NCI-H146 (cell line): ENCODE data around the gene PHEX.
A peak's percentile ranks its signal among the peaks of the same experiment; 100 is the strongest.

ENCODE experiments used
- DNase-seq: peaks from one replicate; lab custom pipeline; 2025; lab: John Stamatoyannopoulos, UW

The PHEX gene

DNA sequence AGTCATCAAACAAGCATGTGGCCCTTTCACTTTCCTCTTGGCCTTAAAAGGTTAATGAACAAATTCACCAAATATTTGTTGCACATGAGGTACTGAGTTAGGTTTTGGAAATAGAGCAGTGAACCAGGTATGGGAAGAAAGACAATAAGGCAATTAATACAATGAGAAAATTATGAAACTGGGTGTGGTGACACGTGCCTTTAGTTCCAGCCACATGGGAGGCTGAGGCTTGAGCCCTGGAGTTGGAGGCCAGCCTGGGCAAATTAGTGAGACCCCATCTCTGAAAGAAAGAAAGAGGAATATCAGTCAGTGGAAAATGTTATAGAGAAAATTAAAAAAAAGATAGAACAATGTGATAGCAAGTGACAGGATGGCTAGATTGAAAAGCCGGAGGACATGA, 8.1 kb downstream of the PHEX start:
- DNase-seq: no peak

DNA sequence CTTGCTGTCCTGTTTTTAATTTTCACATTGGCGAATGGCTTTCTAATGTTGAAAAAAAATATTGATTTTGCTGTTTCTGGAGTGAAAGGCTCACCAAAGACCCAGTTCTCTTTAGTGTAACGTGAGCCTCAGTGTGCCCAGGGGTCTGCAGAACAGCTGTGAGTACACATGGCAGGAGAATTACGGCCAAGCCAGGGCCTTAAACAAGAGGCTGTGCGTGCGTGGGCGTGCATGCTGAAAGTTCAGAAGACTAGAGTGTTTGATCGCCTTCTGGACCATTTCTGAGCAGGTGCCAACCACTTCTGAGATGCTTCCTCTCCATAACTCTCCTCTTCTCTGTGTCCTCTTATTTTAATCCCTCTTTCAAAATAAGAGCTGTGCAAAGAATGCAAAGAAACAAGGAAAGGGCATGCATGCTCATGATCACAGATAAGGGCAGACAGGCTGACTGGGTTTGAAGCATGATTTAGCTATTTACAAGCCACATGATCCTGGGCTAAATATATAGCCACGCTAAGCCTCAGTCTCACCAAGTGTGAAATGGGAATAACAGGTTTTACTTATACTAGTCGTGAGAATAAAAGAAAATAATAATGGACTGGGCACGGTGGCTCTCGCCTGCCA, 9.9 kb downstream of the PHEX start:
- DNase-seq: peak; percentile 59

DNA sequence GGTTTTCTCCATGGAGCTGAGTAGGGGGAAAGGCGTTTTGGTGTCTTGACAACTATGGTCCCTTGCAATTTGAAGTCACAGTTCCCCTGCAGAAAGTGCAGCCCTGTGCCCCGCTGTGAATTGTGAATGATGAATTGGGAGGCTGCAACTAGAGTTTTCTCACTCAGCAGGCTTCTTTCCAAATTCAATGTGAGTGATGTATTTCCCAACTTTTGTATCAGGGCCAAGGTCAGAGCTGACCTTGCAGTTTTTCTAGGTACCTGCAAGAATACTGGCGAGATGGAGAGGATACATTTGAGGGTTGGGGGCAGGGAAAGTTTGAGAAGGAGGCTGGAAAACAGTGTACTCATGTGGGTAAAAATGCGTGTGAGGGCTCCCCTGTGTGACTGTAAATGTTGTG, 11.7 kb downstream of the PHEX start:
- DNase-seq: no peak

DNA sequence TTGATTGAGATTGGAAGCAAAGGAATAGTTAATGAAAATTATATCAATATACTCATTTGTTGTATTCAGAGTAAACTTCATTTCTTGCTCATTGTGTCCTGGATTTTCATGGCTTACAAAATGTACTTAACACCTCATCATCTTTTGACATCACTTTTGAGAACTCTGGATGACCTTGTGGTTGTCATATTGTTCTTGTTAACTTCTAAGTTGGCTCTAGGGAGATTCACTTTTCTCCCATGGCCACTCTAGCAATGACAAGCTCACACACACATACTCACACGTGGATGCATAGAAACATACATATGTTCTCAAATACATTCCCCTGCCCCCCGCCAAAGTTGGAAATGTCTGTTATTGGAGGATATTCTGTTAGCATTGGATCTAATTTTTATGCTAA, 15.3 kb downstream of the PHEX start:
- no peak for DNase-seq

DNA sequence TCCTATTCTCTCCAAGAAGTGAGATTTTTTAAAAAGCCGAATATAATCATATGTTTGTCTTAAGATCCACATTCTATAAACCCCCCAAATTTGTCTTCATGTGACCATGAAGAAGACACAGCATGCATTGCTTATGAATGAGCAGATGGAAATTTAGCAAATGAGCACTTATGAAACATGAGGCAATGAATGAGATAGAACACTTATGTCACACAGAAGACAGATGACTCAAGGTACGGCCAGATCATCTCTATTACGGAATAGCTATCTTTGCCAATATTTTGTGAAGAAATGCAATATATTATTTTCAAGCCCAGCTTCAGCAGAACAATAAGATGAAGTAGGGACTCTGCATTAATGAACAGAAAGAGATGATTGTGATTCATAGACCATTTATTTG, 21.4 kb downstream of the PHEX start:
- DNase-seq: no peak

DNA sequence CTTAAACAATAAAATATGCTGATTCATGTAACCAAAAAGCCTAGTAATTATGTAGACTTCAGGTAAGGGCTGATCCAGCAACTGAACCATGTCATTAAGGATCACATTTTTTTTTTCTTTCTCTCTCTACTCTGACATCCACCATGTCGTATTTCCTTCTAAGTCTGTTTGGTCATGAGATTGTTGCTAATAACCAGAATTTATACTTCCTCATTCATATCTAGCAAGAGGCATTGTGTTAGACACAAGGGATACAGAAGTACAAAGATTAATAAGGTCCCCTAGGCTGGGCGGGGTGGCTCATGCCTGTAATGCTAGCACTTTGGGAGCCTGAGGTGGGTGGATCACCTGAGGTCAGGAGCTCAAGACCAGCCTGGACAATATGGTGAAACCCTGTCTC, 24.1 kb downstream of the PHEX start:
- DNase-seq: no peak

DNA sequence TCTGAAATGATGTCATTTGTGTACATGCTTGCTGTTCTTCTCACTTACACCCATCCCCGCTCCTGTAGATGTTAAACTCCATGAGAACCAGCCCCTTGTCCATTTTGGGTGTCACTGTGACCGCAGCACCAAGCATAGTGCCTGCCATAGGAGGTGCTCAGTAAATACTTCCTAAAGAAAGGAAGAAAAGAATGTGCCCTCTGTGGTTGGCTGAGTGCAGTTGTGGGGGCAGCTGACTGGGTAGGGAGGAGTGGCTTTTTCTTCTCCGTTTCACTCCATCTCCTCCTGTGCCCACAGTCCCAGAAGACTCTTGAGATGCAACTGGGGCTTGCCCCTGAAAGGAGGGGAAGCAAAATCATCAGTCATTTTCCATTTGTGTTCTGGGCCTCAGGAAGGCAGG, 25.5 kb downstream of the PHEX start:
- DNase-seq: no peak

DNA sequence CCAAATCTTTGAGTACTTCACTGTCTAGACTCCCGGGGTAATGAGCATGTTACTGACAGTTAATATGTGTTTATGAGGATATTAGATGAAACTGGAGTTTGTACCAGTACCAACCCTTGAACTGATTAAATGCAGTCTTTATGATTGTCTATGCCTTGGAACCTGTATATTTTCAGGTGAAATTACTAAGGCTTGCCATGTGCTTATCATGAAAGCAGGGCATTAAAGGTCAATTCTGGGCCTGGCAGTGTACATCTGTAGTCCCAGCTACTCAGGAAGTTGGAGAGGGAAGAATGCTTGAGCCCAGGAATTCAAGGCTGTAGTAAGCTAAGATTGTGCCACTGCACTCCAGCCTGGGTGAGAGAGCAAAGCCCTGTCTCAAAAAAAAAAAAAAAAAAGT, 27.6 kb downstream of the PHEX start:
- no peak for DNase-seq

DNA sequence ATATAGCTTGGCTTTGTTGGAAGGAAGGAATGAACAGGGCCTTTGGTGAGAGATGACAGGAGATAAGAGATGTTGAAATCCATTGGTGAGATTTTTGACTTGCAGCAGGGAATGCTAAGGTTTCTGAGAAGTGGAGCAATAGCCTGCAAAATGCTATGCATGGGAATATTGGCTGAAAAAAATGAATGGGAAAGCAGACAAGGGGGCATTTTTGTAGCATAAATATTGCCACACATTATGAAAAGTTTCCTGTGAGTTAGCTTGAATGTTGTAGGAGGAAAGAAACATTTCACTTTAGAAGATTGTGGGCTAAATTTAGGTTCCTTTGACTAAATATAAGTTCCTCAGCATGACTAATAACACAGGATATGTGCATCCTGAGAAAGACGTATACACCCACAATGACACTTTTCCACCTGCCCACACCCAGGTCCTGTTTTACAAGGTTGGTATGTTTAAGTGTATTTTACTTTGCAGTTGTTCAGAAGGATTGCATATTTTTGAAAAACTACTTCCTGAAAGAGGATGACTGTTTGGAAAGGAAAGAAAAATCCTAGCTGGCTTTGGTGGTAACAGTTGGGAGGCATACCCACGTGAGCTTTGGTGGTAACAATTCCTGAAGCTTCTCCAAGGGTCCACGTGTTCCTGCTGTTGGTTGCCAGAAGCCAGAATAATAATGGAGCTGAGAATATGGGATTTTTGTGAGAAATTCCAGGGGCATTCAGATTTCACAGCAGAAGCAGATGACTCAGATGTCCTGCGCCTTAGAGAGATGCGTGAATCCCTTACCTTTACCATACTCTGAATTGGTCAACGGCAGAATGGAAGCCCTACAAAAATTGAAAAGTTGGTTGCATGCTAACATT, 28.5 kb downstream of the PHEX start:
- DNase-seq: no peak

DNA sequence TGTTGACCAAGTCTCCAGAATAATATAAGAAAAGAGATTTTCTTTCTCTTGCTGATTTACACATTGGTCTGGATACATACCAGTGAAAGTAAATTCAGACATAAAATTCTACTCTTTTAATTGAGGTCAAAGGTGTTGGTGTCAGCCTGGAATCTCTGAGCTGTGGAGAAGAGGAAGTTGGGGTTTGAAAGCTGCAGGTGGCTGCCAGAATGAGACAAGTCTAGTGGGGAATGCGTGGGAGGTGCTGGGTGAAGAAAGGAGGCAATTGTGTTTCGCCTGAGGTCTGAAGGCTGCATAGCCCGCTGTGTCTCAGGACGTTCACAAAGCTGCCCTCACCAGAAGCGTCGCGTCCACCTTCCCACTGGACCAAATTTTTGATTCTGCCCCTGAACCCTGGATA, 31.2 kb downstream of the PHEX start:
- DNase-seq: no peak

DNA sequence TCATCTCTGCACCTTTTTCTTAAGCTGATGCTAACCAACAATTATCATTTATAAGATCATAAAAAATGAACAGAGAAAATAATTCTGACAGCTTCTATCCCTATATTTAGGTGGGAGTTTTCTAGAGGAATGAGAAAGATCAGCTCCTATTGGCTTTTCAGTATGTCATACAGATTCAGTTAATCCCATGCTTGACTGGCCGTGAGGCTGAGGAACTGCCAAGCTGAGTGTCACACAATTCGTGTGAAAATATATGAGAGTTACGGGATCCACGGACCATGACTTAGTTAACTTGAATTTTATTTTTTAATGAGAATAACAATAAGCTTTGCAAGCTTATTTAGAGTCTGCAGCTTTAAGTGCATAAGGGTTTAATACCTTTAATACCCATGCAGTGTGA, 37.5 kb downstream of the PHEX start:
- no peak for DNase-seq

DNA sequence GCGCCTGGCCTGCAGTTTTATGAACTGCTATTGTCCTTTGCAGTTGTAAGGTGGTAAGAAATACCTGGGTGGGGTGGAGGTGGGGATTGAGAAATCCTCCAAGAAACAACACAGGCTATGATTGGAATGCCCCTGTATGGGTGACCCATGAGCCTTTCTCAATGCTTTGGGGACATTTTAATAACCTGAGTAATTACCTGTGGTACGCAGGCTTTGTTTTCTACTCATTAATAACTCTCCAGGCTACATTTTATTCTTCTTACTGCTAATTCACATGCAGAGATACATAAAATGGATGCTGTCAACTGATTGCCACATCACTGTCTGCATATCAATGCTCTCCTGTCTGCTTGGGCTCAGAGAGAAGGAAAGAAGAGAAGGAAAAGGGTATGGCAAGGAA, 41.8 kb downstream of the PHEX start:
- no peak for DNase-seq

DNA sequence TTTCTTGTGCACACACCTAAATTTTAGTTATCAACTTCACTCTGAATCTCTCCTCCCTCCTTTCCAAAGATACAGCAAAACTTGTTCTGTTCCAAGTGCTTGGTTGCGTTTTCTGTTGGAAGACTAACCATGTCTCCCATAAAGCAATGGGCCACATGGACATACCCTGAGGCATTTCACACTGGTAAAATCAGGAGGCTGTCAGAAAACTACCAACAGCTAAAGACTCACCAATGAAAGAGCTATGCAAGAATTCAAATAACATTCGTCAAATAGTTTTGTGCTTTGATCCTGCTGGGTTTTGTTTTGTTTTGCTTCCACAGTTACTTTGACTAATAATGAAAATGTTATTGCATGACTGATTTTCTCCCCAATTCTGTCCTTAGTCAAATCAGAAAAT, 46.0 kb downstream of the PHEX start:
- DNase-seq: no peak

DNA sequence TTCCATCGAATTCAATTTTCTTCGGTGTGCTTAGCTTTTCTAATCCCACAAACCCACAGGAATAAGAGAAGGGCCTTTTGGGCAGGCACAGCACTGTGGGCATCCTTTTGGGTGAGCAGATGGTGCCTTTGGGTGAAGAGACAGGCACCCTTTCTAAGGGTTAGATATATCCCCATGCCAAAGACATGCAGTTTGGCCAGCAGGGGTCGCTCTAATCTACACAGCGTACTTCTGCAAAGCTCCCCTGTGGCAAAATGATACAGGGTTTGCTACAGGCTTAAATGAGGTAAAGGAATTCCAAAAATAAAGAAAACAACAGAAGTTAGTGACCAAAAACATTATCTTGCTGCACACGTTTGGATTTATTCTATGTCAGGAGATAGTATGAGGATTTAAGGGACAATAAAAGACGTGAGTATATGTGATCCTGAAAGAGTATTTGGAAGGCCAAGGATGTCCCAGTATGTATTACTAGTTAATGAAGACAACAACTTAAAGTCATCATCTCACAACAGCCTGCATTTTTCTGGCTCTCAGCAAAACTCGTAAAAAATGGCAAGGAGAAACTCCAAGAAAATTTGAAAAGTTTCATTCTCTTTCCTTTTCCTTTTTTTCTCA, 49.5 kb downstream of the PHEX start:
- peak; percentile 54 for DNase-seq

DNA sequence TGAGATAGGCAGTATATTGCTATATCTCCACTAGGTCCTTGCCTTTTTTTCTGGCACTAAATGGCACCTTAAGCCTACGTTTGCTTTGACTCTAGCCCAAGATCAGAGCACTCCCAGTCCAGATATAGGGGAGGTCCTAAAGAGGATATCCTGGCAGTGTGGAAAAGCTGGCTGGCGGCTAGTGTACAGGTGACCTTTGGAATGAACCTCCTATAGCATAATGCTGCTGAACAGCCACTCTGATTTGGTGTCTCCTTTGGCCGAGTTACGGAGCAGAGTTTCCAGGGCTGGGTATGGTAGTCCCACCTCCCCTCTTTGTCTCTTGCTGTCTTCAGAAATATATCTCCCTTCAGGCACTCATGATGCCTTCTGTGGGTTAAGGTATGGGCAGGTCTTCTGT, 53.9 kb downstream of the PHEX start:
- DNase-seq: no peak

DNA sequence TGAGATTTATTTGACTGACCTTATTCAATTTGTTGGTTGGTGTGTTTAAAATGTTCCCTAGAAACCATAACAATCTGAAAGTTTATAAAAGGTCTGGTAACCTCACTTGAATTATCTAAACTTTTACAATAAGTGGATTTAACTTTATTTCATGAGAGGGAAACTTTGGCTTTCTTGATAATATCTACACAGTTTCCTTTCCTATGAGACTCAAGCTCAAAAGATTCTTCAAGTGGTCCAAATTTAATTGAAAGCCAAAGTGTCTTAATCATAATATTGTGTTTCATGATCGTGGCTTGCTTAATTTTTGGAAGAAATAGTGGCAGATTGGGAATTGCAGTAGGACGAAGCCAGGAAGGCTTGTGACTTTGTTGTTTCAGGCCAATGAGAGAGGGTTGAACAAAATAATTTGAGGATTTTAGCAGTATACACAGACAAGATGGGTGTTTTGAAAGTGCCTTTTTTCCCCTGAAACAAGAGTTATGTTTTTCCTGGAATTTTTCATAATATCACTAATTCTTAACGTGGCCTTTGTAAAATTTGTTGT, 55.0 kb downstream of the PHEX start:
- DNase-seq: no peak

DNA sequence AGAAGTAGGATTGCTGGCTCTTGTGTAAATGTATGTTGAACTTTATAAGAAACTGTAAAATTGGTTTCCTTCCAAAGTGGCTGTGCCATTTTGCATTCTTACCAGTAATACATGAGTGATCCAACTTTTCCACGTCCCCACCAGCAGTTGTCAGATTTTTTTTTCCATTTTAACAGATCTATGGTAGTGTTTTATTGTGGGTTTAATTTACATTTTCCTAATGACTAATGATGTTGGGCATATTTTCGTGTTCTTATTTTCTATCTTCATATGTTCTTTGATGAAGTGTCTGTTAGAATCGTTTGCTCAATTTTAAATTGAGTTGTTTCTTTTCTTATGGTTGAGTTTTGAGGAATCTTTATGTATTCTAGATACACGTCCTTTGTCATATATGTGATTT, 56.2 kb downstream of the PHEX start:
- DNase-seq: no peak

DNA sequence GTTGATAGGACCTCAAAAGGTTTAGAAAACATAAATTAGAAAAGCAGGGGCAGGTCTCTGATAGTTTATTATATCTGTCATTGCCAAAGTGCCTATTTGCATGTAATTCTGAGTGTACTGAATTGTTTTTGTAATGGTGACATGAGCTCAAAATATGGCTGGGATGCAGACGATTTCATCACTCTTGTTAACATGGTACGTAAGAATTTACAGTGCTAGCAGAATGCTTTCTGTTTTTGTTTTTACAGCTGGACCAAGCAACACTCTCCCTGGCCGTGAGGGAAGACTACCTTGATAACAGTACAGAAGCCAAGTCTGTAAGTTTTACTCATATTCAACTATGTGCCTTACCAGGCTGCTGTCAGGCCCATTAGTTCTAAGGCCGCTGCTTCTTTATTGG, 58.1 kb downstream of the PHEX start:
- DNase-seq: no peak

DNA sequence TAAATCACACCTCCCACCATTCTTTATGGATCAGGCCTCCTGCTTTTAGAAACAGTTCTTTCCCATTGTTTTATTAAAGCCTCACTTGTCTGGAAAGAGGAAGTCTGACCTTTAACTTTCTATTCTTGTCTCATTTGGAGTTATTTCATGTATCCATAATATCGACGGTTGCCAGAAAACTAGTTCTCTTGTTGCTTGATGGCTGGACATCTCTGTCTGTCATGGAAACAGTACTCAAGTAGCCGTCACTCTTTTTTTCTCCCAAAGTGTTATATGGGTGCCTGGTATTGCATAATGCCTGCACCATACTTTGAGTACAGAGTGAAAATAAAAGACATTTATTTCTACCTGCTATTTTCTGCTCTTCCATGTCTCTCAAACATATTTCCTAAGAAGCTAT, 61.4 kb downstream of the PHEX start:
- DNase-seq: no peak

DNA sequence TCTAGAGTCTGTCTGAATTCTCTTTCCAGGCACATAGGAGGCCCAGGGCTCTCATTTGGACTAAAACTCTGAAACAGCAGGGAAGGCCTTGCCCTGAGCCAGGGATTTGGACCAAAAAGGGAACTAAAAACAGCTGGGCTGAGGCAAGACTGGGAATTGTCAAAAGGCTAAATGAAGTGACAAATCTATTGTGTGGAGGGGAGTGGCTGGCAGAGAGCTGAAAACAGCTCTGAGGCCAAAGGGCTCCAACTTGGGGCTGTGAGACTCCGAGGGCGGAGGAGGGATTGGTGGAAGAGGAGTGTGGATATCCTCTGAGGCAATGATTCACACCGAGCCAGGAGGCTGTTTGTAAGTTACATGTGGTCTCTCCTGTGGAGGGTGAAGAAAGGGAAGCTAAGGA, 63.2 kb downstream of the PHEX start:
- no peak for DNase-seq

DNA sequence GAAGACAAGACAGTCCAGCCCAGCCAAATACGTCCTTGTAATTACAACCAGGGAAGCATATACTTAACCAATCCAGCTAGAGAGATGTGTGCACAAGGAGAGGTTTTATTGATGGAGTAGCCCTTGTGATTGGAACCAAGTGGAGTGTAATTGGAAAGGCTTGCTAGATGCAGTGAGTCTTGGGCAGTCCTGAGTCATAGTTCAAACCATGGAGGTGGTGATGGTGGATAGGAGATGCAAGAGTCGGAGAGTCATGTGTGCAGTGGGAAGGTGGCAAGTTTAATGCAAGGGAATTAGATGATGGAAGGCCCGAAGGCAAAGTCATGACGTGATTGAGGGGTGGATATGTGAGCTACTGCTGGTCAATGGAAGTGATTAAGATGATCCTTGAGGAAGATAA, 63.7 kb downstream of the PHEX start:
- DNase-seq: no peak

DNA sequence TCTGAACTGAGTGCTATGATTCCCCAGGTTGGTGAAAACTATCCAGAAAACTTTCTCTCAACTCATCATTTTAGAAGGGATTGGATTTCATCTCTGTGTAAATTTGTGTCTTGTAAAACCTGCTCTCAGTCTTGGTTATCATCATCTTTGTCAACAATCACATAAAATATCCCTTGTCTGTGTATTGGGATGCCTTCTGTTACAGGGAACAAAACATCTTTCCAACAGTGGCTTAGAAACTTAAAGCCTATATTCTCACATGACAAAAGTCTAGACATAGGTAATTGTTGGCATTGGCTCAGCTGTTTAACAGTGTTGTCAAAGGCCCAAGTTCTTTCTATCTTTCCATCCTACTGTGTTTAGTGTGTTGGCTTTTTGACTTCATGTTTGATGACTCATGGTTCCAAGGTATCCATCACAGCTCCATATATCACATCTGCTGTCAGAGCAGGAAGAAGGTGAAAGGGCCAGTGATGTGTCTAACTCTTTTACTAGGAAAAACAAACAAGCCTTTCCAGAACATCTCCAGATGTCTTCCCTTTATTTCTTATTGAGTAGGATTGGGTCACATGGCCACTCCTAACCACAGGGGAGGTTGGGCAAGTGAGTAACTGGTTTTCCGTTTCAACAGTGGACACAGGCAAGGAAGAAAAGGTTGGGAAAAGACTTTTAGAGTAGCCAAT, 65.0 kb downstream of the PHEX start:
- DNase-seq: no peak

DNA sequence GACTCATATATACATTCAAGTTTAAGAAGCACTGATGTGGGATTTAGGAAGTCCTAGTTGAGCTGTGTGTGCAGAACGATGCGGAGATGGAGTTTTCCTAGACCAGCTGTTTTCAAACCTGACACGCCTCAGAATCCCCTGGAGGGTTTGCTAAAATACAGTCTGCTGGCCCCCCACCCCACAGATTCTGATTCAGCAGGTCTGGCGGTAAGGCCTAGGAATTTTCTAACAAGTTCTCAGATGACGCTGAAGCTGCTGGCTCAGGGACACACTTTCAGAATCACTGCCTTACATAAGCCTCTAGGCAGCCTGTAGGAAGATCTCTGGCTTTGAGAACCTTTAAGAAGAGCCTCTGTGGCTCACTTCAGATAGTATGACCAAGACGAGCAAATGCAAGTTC, 73.1 kb downstream of the PHEX start:
- DNase-seq: no peak
